GM10266 (cell line): Measurements from ENCODE around the gene NPTX1.

Experiments used
- DNase-seq: peaks from one replicate; pipeline ENCODE4 v3.0.0; 2012; ENCODE audit errors: extremely low spot score
- CTCF ChIP-seq: IDR thresholded peaks from 2 replicates; pipeline ENCODE4 v1.5.1; 2012; ENCODE audit warnings: mild to moderate bottlenecking, low read depth; ENCODE audit not compliant: control insufficient read depth, insufficient read depth; ENCODE audit errors: missing control alignments

NPTX1 gene

GRCh38 chr17:80445726-80446110, 30.7 kb downstream of the NPTX1 start:
- no peak for TF ChIP-seq CTCF
- DNase-seq = no peak

- DNase-seq = no peak
- TF ChIP-seq CTCF = no peak
These were observed 31.2 kb downstream of the NPTX1 start for GRCh38 chr17:80445007-80445725.

GRCh38 chr17:80444644-80444979, 31.8 kb downstream of the NPTX1 start:
- no peak for DNase-seq
- TF ChIP-seq CTCF = no peak

GRCh38 chr17:80443916-80444643, 32.3 kb downstream of the NPTX1 start:
- no peak for DNase-seq
- no peak for TF ChIP-seq CTCF

- DNase-seq = no peak
- TF ChIP-seq CTCF = no peak
These were observed 32.9 kb downstream of the NPTX1 start for GRCh38 chr17:80443498-80443897.

GRCh38 chr17:80442764-80443163, 33.6 kb downstream of the NPTX1 start:
- no peak for TF ChIP-seq CTCF
- DNase-seq = no peak

- no peak for TF ChIP-seq CTCF
- no peak for DNase-seq
These were observed 34.1 kb downstream of the NPTX1 start for GRCh38 chr17:80442323-80442659.
